Activated naive CD4-positive, alpha-beta T cell treated with anti-CD3 and anti-CD28 coated beads, Interleukin-2, amount 50 U/mL, for 72 hours (primary cell): ENCODE data around the gene POTEH. TPM values are rescaled to one million over a fixed set of nuclear protein-coding genes. Genes with fewer than 3 reads are reported as not detected.
"Not testable (repeated sequence)": the region's sequence is repeated elsewhere in the genome, so short reads cannot be mapped to it uniquely, and the experiment has no call there.

Experiments used
- ATAC-seq, 2 donors: fragments of 150-1000 bp; cut with Tn5 transposase; 2 replicates each; pipeline ENCODE4 v1.10.0; 2021; ENCODE audit warnings: mild to moderate bottlenecking in 2 of 2, moderate library complexity in 2 of 2
- DNase-seq, 2 donors: peaks; one replicate each; pipeline ENCODE4 v3.0.0; 2021 to 2022; ENCODE audit warnings: low spot score in 2 of 2
- H3K27ac Mint-ChIP-seq, 2 donors: one replicate each; pipeline ENCODE4 v1.8.0; 2022; ENCODE audit warnings: mild to moderate bottlenecking in 2 of 2, mixed read lengths in 2 of 2
- H3K36me3 Mint-ChIP-seq, 2 donors: one replicate each; pipeline ENCODE4 v1.8.0; 2022; ENCODE audit warnings: mixed read lengths in 2 of 2
- H3K9me3 Mint-ChIP-seq, 2 donors: one replicate each; pipeline ENCODE4 v1.8.0; 2022; ENCODE audit warnings: mixed read lengths in 2 of 2
- total RNA-seq, 2 donors: library from RNA; stranded (reverse); gene quantifications; one replicate each; pipeline ENCODE4 v1.2.3, GENCODE V29; 2022

The POTEH gene
- total RNA-seq, 2 donors from 2014 or later = not detected

DNA sequence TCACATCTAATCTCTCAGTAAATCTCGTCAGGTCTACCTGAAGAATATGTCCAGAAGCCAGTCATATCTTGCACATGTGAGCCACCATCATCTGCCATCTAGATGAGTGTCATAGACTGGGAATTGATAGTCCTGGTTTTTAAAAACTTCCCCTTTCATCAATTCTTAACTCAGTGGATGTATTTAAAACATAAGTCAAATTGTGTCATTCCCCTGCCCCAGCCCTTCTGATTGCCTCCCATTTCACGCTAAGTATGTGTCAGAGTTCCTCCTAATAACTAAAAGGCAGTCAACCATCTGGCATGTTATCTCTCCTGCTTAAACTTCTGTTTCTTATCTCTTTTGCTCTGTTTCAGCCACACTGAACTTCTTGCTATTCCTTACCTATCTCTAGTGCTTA lies 24.3 kb downstream of the POTEH start:
- H3K9me3 Mint-ChIP-seq, H3K27ac Mint-ChIP-seq, ATAC-seq: not testable (repeated sequence)

DNA sequence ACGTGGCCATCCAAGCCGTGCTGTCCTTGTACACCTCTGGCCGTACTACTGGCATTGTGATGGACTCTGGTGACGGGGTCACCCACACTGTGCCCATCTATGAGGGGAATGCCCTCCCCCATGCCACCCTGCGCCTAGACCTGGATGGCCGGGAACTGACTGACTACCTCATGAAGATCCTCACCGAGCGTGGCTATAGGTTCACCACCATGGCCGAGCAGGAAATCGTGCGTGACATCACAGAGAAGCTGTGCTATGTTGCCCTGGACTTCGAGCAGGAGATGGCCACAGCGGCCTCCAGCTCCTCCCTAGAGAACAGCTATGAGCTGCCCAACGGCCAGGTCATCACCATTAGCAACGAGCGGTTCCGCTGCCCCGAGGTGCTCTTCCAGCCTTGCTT lies 32.1 kb downstream of the POTEH start:
- not testable (repeated sequence) for H3K27ac Mint-ChIP-seq, DNase-seq, ATAC-seq, H3K9me3 Mint-ChIP-seq, H3K36me3 Mint-ChIP-seq

More for the DNA sequence above, 24.3 kb downstream of the POTEH start:
- DNase-seq, H3K36me3 Mint-ChIP-seq: not testable (repeated sequence)

DNA sequence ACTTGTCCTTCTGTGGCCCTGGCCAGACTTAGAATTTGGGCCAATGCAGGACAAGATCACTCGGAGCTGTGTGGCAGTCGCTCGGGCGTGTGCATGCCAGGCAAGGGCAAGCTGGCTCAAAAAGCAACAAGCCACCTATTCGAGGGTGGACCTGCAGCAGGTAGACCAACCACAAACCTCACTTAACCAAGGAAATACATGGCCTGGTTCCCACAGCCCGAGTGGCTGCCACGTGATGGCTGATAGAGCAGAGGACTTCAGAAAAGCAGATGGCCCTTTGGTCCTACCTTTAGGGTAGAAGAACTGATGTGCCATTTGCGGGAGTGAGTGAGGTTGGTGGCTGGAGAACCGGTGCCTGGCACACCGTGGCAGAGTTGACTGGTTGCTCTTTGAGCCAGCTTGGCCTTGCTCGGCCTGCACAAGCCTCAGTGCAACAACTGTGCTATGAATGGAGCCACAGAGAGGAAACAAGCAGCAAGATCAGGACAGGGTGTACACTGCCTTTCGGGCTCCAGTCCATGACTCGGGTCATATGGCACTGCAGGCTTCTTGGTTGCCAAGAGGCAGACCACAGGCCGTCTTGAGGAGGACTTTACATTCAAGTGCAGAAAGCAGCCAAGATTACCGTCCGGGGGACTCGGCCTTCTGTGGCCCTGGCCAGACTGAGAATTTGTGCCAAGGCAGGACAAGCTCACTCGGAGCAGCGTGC lies 39.5 kb downstream of the POTEH start:
- not testable (repeated sequence) for H3K27ac Mint-ChIP-seq, ATAC-seq, DNase-seq, H3K36me3 Mint-ChIP-seq, H3K9me3 Mint-ChIP-seq

DNA sequence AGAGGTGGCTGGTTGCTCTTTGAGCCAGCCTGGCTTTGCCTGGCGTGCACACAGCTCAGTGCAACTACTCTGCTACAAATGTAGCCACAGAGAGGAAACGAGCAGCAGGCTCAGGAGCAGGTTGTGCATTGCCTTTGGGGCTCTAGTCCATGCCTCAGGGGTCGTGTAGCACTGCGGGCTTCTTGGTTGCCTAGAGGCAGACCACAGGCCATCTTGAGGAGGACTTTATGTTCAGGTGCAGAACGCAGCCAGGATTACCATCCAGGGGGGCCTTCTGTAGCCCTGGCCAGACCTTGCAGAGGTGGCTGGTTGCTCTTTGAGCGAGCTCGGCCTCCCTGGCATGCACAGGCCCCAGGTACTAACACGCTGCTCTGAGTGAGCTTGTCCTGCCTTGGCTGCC lies 41.2 kb downstream of the POTEH start:
- not testable (repeated sequence) for DNase-seq, ATAC-seq, H3K9me3 Mint-ChIP-seq, H3K27ac Mint-ChIP-seq, H3K36me3 Mint-ChIP-seq

DNA sequence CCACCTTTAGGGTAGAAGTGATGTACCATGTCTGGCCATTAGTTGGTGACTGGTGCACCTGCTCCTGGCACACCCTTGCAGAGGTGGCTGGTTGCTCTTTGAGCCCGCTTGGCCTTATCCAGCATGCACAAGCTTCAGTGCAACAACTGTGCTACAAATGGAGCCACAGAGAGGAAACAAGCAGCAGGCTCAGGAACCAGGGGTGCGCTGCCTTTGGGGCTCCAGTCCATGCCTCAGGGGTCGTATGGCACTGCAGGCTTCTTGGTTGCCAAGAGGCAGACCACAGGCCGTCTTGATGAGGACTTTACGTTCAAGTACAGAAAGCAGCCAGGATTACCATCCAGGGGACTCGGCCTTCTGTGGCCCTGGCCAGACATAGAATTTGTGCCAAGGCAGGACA lies 44.6 kb downstream of the POTEH start:
- not testable (repeated sequence) for H3K27ac Mint-ChIP-seq, H3K36me3 Mint-ChIP-seq, H3K9me3 Mint-ChIP-seq, ATAC-seq, DNase-seq

DNA sequence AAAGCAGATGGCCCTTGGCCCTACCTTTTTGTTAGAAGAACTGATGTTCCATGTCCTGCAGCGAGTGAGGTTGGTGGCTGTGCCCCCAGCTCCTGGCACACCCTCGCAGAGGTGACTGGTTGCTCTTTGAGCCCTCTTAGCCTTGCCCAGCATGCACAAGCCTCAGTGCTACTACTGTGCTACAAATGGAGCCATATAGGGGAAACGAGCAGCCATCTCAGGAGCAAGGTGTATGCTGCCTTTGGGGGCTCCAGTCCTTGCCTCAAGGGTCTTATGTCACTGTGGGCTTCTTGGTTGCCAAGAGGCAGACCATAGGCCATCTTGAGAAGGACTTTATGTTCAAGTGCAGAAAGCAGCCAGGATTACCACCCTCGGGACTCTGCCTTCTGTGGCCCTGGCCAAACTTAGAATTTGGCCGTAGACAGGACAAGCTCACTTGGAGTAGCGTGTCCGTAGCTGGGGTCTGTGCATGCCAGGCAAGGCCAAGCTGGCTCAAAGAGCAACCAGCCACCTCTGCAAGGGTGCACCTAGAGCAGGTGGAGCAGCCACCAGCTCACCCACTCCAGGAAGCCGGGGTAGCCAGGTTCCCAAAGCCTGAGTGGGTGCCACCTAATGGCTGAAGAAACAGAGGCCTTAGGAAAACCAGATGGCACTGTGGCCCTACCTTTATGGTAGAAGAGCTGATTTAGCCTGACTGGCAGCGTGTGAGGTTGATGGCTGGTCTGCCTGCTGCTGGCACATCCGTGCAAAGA lies 48.5 kb downstream of the POTEH start:
- H3K27ac Mint-ChIP-seq, H3K9me3 Mint-ChIP-seq, H3K36me3 Mint-ChIP-seq, ATAC-seq, DNase-seq: not testable (repeated sequence)

DNA sequence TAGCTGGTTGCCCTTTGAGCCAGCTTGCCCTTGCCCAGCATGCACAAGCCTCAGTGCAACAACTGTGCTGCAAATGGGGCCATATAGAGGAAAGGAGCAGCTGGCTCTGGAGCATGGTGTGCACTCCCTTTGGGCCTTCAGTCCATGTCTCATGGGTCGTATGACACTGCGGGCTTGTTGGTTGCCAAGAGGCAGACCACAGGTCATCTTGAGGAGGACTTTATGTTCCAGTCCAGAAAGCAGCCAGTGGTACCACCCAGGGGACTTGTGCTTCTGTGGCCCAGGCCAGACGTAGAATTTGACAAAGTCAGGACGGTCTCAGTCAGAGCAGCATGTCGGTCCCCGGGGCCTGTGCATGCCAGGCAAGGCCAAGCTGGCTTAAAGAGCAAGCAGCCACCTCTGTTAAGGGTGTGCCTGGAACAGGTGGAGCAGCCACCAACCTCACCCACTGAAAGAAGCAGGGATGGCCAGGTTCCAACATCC lies 49.1 kb downstream of the POTEH start:
- H3K9me3 Mint-ChIP-seq, H3K27ac Mint-ChIP-seq, H3K36me3 Mint-ChIP-seq, DNase-seq, ATAC-seq: not testable (repeated sequence)

DNA sequence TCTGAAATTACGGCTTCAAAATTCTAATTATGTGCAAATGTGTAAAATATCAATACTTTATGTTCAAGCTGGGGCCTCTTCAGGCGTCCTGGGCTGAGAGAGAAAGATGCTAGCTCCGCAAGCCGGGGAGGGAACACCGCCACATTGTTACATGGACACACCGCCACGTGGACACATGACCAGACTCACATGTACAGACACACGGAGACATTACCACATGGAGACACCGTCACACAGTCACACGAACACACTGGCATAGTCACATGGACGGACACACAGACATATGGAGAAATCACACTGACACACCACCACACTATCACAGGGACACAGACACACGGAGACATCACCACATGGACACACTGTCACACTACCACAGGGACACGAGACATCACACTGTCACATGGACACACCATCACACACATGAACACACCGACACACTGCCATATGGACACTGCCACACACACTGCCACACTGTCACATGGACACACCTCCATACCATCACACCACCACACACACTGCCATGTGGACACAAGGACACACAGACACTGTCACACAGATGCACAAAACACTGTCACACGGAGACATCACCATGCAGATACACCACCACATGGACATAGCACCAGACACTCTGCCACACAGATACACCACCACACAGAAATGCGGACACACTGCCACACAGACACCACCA lies 58.0 kb downstream of the POTEH start:
- H3K9me3 Mint-ChIP-seq, H3K27ac Mint-ChIP-seq, DNase-seq, H3K36me3 Mint-ChIP-seq, ATAC-seq: not testable (repeated sequence)

DNA sequence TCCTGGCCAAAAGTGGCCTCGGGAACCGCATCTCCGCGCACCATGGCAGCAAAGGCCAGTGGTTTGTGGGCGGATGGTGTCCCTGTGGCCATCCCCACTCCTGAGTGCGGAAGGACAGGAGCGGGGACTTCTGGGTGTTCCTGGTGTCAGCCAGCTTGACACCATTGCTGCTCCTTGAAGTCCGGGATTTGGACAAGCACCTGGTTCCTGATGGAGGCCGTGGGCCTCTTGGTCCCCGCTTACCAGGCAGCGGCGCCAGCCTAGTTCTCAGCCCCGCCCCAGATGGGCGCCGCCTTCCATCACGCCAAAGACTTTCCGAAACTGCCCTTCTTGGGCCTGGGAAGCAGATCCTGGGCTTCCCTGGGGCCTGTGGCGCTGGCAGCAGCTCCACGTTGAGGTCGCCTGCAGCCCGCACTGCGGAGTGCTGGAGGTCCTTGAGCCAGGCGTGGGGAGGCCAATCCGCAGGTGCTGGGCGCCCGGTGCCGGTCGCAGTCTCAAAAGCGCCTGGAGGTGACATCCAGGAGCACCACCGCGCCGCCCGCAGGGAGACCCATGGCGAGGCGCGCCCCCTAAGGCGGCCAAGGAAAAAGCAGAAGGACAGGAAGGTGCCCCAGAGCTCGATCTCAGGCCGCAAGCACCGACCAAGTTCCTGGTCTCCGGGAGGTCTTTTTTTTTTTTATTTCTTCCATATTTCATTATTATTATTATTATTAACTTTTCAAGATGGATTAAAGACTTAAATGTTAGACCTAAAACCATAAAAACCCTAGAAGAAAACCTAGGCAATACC lies 59.5 kb downstream of the POTEH start:
- not testable (repeated sequence) for H3K9me3 Mint-ChIP-seq, H3K36me3 Mint-ChIP-seq, ATAC-seq, DNase-seq, H3K27ac Mint-ChIP-seq

DNA sequence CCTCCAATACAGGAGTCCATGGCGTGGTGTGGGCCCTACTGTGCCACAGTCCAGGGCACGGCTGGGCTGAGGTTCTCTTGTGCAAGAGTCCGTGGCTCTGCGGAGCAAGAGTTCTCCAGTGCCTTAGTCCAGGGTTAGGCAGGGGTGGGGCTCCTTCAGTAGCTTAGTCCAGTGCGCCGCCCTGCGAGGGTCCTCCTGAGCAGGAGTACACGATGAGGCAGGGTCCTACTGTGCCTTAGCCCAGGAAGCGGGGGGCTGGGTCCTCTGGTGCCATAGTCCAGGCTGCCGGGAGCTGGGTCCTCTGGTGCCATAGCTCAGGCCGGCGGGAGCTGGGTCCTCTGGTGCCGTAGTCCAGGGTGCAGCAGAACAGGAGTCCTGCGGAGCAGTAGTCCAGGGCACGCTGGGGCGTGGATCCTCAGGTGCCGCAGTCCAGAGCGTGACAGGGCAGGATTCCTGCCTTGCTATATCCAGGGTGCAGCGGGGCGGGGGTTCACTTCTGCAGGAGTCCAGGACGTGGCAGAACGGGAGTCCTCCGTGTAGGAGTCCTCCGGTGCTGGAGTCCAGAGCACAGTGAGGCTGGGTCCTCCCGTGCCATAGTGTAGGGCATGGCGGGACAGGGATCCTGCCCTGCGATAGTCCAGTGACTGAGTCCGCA lies 69.7 kb downstream of the POTEH start:
- H3K36me3 Mint-ChIP-seq, H3K27ac Mint-ChIP-seq, DNase-seq, H3K9me3 Mint-ChIP-seq, ATAC-seq: not testable (repeated sequence)

DNA sequence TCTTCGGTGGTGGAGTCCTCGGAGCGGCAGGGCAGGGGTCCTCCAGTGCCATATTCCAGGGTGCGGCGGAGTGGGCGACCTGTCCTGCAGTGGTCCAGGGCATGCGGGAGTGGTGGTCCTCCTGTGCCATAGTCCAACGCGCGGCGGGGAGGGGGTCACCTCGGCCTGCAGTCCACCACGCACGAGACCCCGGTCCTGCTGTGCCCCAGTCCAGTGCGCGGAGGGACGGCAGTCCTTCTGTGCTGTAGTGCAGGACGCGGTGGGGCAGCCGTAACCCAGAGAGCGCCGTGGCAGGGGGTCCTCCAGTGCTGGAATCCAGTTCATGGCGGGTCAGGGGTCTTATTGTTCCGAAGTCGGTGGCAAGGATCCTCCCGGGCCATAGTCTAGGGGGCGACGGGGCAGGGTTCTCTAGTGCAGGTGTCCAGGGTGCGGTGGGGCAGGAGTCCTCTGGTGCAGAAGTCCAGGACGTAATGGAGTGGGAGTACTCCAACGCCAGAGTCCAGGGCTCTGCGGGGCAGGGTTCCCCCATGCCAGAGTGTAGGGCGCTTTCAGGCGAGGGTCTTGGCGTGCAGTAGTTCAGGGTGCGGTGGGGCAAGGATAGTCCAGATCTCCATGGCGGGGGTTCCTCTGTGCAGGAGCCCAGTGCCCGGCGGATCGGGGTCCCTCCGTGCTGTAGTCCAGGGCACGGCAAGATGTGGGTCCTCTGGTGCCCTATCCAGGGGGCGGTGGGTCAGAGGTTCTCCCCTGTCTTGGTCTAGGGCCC lies 70.7 kb downstream of the POTEH start:
- not testable (repeated sequence) for ATAC-seq, DNase-seq, H3K27ac Mint-ChIP-seq, H3K36me3 Mint-ChIP-seq, H3K9me3 Mint-ChIP-seq

DNA sequence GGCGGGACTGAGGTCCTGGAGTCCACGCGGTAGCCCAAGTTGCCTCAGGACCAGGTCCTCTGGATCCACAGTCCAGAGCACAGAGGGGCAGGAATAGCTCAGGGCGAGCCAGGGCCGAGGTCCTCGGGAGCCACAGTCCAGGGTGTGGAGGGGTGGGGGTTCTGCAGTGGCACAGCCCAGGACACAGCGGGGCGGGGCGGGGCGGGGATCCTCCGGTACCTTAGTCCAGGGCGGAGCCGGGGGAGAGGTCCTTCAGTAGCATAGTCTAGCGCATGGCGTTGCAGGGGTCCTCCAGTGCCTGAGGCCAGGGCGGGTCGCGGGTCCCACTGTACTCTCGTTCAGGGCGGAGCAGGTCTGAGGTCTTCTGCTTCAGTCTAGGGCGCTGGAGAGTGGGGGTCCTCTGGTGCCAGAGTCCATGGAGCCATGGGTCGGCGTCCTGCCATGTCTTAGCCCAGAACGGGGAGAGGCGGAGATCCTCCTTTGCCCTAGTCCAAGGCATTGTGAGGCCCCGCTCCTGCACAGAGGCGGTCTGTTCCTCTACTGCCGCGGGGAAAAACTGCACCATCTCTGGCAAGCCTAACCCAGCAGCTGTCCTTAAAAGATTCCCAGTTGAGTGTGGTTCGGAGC lies 71.4 kb downstream of the POTEH start:
- not testable (repeated sequence) for ATAC-seq, DNase-seq, H3K9me3 Mint-ChIP-seq, H3K27ac Mint-ChIP-seq, H3K36me3 Mint-ChIP-seq

DNA sequence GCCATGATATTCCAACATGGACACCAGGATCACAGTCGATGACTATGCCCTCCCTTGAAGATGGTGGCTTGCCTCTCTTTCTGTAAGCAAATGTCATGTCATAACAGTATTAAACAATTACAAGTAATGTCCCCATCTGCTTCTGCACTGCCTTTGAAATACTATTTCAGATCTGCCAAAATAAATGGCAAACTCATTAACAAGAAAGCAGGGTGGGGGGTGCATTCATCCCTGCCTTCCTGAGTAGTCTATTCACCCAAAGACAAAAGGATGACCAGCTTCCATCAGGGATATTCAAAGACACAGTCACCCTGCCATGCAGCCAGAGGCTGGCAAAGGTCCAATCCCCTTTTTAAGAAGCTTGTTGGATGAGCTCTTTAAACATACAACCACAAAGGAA lies 73.7 kb downstream of the POTEH start:
- DNase-seq, H3K27ac Mint-ChIP-seq, H3K36me3 Mint-ChIP-seq, ATAC-seq, H3K9me3 Mint-ChIP-seq: not testable (repeated sequence)
